B cell (primary cell): ENCODE data around the gene MARCHF3. TPM values are rescaled to one million over a fixed set of nuclear protein-coding genes. Genes with fewer than 3 reads are reported as not detected.
A peak's percentile ranks its signal among the peaks of the same experiment; 100 is the strongest.

ENCODE experiments used
- ATAC-seq: fragments of 200-7000 bp; cut with Tn5 transposase; one replicate; pipeline ENCODE4 v1.10.0; 2021; ENCODE audit warnings: low read depth, mild to moderate bottlenecking, moderate number of reproducible peaks, moderate library complexity
- CTCF ChIA-PET: fragments of 350-600 bp; sonication (Branson Sonifier 250); formaldehyde crosslinking; loops from one replicate; lab custom pipeline; 2021; ENCODE audit warnings: antibody characterized with exemption, inconsistent platforms; lab: Charles Lee
- POLR2A ChIA-PET: fragments of 350-600 bp; sonication (Branson Sonifier 250); formaldehyde crosslinking; loops from one replicate; lab custom pipeline; 2021; ENCODE audit warnings: antibody characterized with exemption; lab: Charles Lee
- DNase-seq: peaks from one replicate; pipeline ENCODE4 v3.0.0; 2013
- H2AFZ ChIP-seq: 2 replicates; pipeline ENCODE4 v1.6.1; 2012; ENCODE audit warnings: mild to moderate bottlenecking, low read depth, low read length; ENCODE audit not compliant: insufficient read depth, poor library complexity, severe bottlenecking
- H3K27ac ChIP-seq, 2 donors: 1 replicate in 1 of 2; 2 replicates in 1 of 2; pipeline ENCODE4 v1.5.1; 2012 to 2013; ENCODE audit warnings: low read length in 2 of 2, mild to moderate bottlenecking in 2 of 2, moderate library complexity in 1 of 2
- H3K27me3 ChIP-seq, 4 experiments: fragments of 200-600 bp in 1 of 4; sonication (generic) in 1 of 4; replicated peaks in 1 of 4; 1 replicate in 2 of 4; 2 replicates in 2 of 4; pipeline versions ENCODE4 v1.6.1 to v1.7.0; 2013 to 2016; ENCODE audit warnings: low read length in 3 of 4, mild to moderate bottlenecking in 2 of 4, mixed read lengths in 1 of 4, moderate library complexity in 1 of 4; ENCODE audit not compliant: insufficient read depth in 4 of 4, control insufficient read depth in 3 of 4; ENCODE audit errors: control extremely low read depth in 1 of 4
- H3K36me3 ChIP-seq, 2 experiments: replicated peaks in 1 of 2; 1 replicate in 1 of 2; 2 replicates in 1 of 2; pipeline versions ENCODE4 v1.6.1 to v1.7.1; 2013; ENCODE audit warnings: low read length in 1 of 2; ENCODE audit not compliant: insufficient read depth in 2 of 2, control insufficient read depth in 1 of 2; ENCODE audit errors: control extremely low read depth in 1 of 2, extremely low read depth in 1 of 2
- H3K4me1 ChIP-seq, 2 donors: fragments of 200-600 bp in 1 of 2; sonication (generic) in 1 of 2; 1 replicate in 1 of 2; 2 replicates in 1 of 2; pipeline versions ENCODE4 v1.5.1 to v1.6.1; 2013 to 2017; ENCODE audit warnings: low read length in 2 of 2; ENCODE audit not compliant: control insufficient read depth in 2 of 2, insufficient read depth in 2 of 2
- H3K4me2 ChIP-seq: replicated peaks from 2 replicates; pipeline ENCODE3; 2012; ENCODE audit warnings: mild to moderate bottlenecking, low read depth, low read length; ENCODE audit not compliant: poor library complexity, severe bottlenecking
- H3K4me3 ChIP-seq, 5 experiments: fragments of 200-600 bp in 1 of 5; sonication (generic) in 1 of 5; 1 replicate in 3 of 5; 2 replicates in 2 of 5; pipeline versions ENCODE4 v1.5.1 to v1.7.0; 2011 to 2016; ENCODE audit warnings: low read length in 4 of 5, mild to moderate bottlenecking in 4 of 5, low read depth in 2 of 5, control low read depth in 1 of 5, moderate library complexity in 1 of 5; ENCODE audit not compliant: insufficient read depth in 1 of 5; ENCODE audit errors: control extremely low read depth in 1 of 5, extremely low read depth in 1 of 5
- H3K79me2 ChIP-seq: fragments of 200-600 bp; sonication (generic); one replicate; pipeline ENCODE4 v1.6.0; 2016; ENCODE audit warnings: low read length; ENCODE audit not compliant: control insufficient read depth, insufficient read depth
- H3K9ac ChIP-seq: fragments of 200-600 bp; sonication (generic); 2 replicates; pipeline ENCODE4 v1.6.1; 2017; ENCODE audit warnings: mild to moderate bottlenecking, low read length, moderate library complexity
- H3K9me3 ChIP-seq, 3 donors: one replicate each; pipeline versions ENCODE4 v1.6.1 to v1.7.1; 2013; ENCODE audit warnings: low read length in 2 of 3; ENCODE audit not compliant: control insufficient read depth in 2 of 3, insufficient read depth in 1 of 3; ENCODE audit errors: control extremely low read depth in 1 of 3
- H4K20me1 ChIP-seq: 2 replicates; pipeline ENCODE4 v1.6.0; 2012; ENCODE audit warnings: mild to moderate bottlenecking, low read length; ENCODE audit not compliant: insufficient read depth, control insufficient read depth, poor library complexity, severe bottlenecking
- H3K27ac Mint-ChIP-seq: one replicate; pipeline ENCODE4 v1.8.0; 2021; ENCODE audit warnings: mixed read lengths
- H3K27me3 Mint-ChIP-seq: one replicate; pipeline ENCODE4 v1.8.0; 2021; ENCODE audit warnings: mixed read lengths
- H3K4me1 Mint-ChIP-seq: one replicate; pipeline ENCODE4 v1.8.0; 2021; ENCODE audit warnings: mixed read lengths
- H3K4me3 Mint-ChIP-seq: one replicate; pipeline ENCODE4 v1.8.0; 2021; ENCODE audit warnings: mixed read lengths
- H3K9me3 Mint-ChIP-seq: one replicate; pipeline ENCODE4 v1.8.0; 2022; ENCODE audit warnings: mixed read lengths; ENCODE audit not compliant: insufficient read depth
- CTCF ChIP-seq: fragments of 200-600 bp; IDR thresholded peaks from one replicate; pipeline ENCODE4 v1.8.0; 2022; ENCODE audit warnings: antibody characterized with exemption, mild to moderate bottlenecking
- EZH2 ChIP-seq: IDR thresholded peaks from 2 replicates; pipeline ENCODE4 v1.6.1; 2012; ENCODE audit warnings: borderline replicate concordance, low read depth, mild to moderate bottlenecking, moderate library complexity, low read length; ENCODE audit not compliant: insufficient read depth, poor library complexity, severe bottlenecking
- WGBS: methylation state at CpG from one replicate; pipeline ENCODE4 v1.1.5; 2013; ENCODE audit warnings: missing lambda C conversion rate; ENCODE audit not compliant: insufficient coverage; 5-methylcytosine and 5-hydroxymethylcytosine counted together
- intact Hi-C: fragments of 100-400 bp; cut with micrococcal nuclease; formaldehyde crosslinking; loops from one replicate; pipeline ENCODE4 v1.10.0; 2022
- polyA plus RNA-seq: library from polyadenylated mRNA; depleted of rRNA; stranded (reverse); fragments of >200 nt; gene quantifications from 2 replicates; pipeline ENCODE4 v1.2.3, GENCODE V29; 2012
- total RNA-seq, 2 donors: library from RNA; stranded (reverse); fragments of 120-200 nt in 1 of 2; gene quantifications; 1 replicate in 1 of 2; 2 replicates in 1 of 2; pipeline versions ENCODE4 v1.2.3 to v1.2.4, GENCODE V29; 2013 to 2022

The MARCHF3 gene
- total and polyA plus RNA-seq, 2 donors (not counting 1 experiment from before 2014, with no cell fraction given): 31.6 to 35.0 TPM

- H3K4me1 Mint-ChIP-seq: peaks cover 80% of the 10 kb centered on the region
These were observed 48.2 kb downstream of the MARCHF3 start for GRCh38 chr5:126982202-126982601.

GRCh38 chr5:126981701-126982100 is 48.7 kb downstream of the MARCHF3 start:
- Histone ChIP-seq H3K27me3 (no peaks in the 10 kb centered on the region), H3K9me3 (no peaks in the 10 kb centered on the region), H3K27ac (no peak overlapping the region), H2AFZ (no peak overlapping the region), H3K4me1 (peaks cover 63% of the 10 kb centered on the region in 2 donors), H3K4me2 (peak overlapping the region; percentile 28), H3K79me2 (peaks cover 97% of the 10 kb centered on the region), H3K36me3 (no peaks in the 10 kb centered on the region), H3K4me3 (no peak overlapping the region), H3K9ac (no peak overlapping the region), H4K20me1 (no peaks in the 10 kb centered on the region)
- intact Hi-C loops: no loop called here
- DNase-seq (no peak), ATAC-seq (no peak)
- Mint-ChIP-seq H3K4me3 (no peak overlapping the region), H3K27ac (peak overlapping the region; percentile 67), H3K4me1 (peaks cover 80% of the 10 kb centered on the region), H3K27me3 (no peaks in the 10 kb centered on the region), H3K9me3 (no peaks in the 10 kb centered on the region)
- no peak for TF ChIP-seq CTCF
- TF ChIP-seq EZH2: no peak
- POLR2A ChIA-PET: no interaction called here
- CTCF ChIA-PET: no interaction called here
- no CpG with 5 or more reads among the region's 1 CpG for WGBS

More at GRCh38 chr5:126982202-126982601, 48.2 kb downstream of the MARCHF3 start:
- Histone ChIP-seq H3K9ac (no peak overlapping the region), H3K27ac (no peak overlapping the region), H3K4me3 (no peak overlapping the region), H3K4me1 (peaks cover 64% of the 10 kb centered on the region in 2 donors), H3K27me3 (no peaks in the 10 kb centered on the region), H3K9me3 (no peaks in the 10 kb centered on the region), H3K79me2 (peaks cover 97% of the 10 kb centered on the region), H3K36me3 (no peaks in the 10 kb centered on the region), H3K4me2 (peak overlapping the region; percentile 28), H4K20me1 (no peaks in the 10 kb centered on the region), H2AFZ (no peak overlapping the region)
- ChIA-PET CTCF (no interaction called here), POLR2A (no interaction called here)
- WGBS: 88% methylated on average over 1 of the region's 1 CpG
- DNase-seq (no peak), ATAC-seq (no peak)
- Mint-ChIP-seq H3K9me3 (no peaks in the 10 kb centered on the region), H3K4me3 (no peak overlapping the region), H3K27me3 (no peaks in the 10 kb centered on the region), H3K27ac (peak overlapping the region; percentile 77)
- no peak for TF ChIP-seq CTCF
- TF ChIP-seq EZH2: no peak
- intact Hi-C loops: no loop called here
